NCI-H82 (cell line): ENCODE data around the gene FAM83D.
"Not testable (repeated sequence)": the region's sequence is repeated elsewhere in the genome, so short reads cannot be mapped to it uniquely, and the experiment has no call there.

Source experiments
- DNase-seq: peaks from one replicate; lab custom pipeline; 2025; lab: John Stamatoyannopoulos, UW

FAM83D gene

DNA sequence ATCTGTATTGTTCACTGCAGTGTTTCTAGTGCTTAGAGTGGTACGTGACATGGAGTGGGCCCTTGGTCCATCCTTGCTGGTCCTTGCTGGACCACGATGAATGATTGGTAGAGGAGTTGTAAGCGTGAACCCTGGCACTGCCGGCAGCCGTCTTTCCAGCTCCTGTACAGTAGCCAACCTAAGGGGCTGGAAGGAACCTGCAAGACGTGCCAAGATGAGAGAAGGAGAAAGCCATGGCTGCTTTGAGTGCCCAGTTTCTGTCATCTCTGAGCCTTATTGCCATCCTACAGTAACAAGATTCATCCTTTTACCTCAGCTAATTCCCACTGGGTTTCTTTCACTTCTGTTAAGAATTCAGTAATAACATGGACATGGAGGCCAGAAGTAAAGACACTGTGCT is 41.9 kb downstream of the FAM83D start:
- DNase-seq = no peak

DNA sequence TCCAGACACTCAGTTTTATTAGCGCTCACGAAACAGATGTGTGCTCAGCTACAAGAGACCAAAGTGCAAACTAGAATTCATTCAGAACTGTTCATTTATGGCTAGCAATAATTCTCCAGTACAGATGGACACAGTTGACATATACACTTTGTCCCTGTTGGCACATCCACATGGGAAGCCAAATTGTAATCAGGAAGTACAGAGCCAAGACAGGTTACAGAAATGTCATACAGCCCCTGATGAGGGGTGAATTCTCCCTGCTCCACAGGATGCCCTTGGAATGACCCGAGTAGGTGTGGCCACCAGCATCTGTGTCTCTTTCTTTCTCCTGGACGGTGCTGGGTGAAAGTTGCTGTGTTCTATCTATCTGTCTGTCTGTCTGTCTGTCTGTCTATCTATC is 43.5 kb downstream of the FAM83D start:
- no peak for DNase-seq

DNA sequence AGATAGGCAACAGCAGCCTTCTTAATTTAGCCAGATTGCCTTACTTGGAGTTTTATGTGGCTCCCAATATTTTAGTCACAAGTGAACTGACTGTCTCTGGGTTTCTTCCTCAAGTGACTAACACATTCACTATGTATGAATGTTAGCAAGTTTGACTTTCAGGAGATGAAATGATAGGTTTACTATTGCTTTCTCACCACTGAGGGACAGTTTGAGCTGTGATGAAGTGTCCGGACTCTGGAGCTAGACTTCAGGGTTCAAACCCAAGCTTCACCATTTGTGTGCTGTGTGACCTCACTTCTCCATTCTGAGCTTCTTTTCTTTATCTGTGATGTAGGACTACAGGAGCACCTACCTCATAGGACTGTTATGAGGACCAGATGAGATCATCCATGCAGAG is 44.1 kb downstream of the FAM83D start:
- no peak for DNase-seq

DNA sequence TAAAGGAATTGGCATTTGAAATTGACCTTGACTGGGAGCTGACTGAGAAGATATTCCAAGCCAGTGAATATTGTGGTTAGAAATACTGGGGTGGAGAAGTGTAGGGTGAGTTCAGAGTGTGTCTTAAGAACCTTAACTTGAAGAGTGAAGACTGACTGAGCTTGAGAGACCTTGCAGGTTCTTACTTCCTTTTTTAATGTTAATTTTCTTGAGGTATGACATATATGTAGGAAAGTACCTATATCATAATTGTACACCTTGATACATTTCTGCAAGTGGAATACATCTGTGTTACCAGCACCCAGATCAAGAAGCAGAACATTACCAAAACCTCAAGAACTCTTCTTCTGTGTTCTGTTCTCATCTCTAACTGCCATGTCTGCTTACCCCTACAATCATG is 46.9 kb downstream of the FAM83D start:
- DNase-seq = no peak

DNA sequence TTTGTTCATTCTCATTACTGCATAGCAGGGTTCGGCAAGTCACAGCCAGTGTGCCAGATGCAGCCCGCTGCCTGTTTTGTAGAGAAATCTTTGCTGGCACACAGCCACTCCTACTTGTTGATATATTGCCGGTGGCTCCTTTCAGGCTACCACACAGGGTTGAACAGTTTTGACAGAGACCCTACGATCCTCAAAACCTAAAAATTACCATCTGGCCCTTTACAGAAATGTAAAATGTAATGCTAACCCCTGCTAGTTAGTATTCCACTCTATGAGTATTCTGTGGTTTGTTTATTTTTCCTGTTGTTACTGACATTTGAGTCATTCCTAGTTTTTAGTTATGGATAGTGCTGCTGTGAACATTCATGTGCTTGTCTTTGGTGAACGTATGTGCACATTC is 47.4 kb downstream of the FAM83D start:
- DNase-seq = no peak

DNA sequence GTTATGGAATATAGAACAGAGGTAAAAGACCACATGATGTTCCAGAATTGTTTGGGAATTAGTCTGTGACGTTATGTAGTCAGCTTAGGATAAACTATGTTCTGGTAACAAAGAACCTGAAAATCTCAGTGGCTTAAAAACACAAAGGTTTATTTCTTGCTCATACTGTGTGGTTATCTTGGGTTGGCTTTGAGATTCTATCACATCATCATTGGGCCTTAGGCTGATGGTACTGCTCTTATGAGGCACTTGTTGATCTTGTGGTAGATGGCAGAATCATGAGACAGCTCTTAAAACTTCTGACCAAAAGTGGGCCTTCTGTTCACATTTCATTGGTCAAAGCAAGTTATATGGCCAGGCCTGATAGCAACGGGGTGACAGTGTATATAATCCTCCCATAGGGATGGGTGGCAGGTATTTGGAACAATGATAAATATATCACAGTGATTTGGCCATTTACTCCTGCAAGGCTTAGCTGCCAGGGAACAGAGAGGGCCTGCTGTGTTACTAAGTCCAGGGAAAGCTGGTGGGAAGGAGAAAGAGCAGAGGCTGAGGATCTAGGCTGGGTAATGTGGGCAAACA is 49.4 kb downstream of the FAM83D start:
- DNase-seq = no peak

DNA sequence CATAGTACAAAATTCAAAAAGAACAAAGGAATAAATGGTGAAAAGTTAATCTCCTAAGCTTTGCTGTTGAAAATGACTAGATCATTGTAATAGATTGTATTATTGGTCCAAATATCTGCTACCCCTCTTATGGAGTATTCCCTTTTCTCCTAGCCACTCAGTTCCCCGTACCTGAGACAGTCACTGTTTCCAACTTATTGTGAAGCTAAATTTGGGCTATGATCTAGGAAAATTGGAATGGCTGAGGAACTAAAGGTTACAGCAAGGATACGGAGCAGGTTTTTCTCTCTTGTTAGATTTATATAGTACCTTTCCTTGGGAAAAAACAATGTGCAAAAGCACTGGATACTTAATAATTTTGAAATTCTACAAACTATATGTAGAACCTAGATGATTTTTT is 53.2 kb downstream of the FAM83D start:
- no peak for DNase-seq

DNA sequence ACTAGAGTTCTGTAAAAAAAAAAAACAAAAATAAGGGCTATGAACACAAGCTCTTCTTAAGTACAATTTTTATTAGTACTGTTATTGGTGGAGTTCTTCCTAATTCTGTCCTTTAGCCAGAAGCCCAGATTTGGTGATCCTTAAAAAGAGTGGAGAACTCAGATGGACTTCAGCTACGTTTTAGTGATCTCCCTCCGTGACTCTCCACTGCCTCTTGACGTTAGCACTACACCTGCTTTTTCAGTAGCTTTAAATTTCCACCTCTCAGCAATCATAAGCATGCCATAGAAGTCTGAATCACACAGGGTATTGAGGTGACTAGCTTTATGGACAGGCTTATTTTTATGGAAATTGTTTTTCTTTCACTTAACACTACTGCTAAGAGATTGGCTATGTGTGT is 53.6 kb downstream of the FAM83D start:
- DNase-seq = no peak

DNA sequence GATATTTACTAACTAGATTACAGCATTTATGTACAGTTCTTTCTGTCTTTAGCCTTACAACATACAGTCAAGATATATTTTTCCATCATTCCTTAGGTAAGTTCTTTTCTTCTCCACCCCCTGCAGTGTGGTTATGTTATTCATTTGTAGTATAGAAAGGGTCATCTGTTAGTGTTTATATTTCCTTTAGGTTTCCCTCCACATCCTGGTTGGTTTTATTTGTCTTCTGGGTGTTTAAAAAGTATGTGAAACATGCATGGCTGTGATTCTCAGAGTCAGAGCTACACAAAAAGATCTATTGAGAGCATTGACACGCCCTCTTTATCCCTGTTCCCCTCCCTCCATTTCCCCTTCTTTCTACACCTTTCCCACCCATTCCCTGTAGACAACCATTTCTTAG is 56.1 kb downstream of the FAM83D start:
- DNase-seq = no peak

DNA sequence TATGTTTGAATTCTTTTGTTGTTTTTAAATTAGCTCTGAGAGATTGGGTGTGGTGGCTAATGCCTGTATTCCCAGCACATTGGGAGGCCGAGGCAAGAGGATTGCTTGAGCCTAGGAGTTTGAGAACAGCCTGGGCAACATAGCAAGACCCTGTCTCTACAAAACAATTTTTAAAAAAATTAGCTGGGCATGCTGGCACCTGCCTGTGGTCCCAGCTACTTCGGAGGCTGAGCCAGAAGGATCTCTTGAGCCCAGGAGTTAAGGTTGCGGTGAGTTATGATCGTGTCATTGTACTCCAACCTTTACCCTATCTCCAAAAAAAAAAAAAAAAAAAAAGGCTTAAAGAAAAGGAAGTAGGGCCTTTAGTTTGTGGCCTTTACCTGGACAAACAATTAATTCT is 58.8 kb downstream of the FAM83D start:
- no peak for DNase-seq

DNA sequence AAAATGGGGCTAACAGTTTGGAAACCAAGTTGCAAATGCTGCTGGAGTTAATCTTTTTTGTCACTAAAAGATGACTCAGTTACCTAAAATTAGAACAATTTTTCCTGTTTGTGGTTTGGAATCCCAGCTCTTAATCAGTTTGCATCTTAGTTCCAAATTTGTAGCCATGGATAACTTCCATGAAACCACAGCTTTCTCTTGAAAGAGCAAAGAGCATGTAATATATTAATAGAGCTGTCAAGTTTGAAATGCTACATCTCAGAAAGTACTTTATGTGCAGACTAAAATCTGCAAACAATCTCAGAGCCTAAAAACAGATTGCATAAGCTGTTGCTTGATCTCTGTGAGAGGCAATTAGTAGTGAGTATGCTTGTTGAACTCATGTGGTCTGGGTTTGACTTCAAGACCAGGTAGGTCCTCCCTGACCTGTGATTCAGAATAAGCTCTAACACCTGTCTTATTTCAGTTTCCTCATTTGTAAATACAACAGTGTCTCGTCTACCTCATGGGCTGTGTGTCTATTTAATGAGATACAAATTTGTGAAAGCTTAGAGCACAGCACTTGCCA is 59.5 kb downstream of the FAM83D start:
- no peak for DNase-seq

DNA sequence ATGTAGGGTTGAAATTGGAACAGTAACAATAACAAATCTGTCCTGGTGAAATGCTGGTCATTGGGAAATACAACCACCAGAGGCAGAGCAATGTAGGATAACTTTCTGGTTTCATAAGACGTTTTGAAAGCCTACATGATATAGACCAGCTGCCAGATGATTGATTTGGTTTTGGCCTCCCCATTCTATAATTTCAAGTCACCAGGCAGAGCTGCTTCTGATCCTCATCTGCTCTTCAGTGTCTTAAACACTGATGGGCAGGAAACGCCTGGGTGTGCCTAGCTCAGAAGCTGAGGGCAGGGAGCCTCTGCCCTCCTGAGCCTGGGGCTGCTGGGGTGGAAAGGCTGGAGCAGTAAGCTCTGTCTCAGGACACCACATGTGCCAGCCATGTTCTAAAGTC is 60.4 kb downstream of the FAM83D start:
- DNase-seq = no peak

DNA sequence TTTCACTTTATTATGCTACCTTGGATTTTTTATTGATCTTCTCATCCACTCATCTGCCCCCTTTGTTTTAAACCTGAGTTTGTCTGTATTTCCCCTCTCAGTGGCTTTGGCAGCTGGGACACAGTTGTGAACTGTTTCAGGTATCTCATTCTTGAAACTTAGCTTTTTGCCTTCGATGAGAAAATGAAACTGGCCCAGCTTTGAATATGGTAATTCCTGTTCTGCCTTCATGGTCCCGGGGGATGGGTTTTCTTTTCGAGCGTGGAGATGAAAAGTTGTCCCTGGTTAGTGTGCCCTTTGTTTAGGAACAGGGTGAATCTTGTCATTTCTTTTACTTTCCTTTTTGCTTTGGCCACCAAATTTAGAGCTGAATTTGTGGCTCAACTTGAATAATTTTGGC is 61.6 kb downstream of the FAM83D start:
- no peak for DNase-seq

DNA sequence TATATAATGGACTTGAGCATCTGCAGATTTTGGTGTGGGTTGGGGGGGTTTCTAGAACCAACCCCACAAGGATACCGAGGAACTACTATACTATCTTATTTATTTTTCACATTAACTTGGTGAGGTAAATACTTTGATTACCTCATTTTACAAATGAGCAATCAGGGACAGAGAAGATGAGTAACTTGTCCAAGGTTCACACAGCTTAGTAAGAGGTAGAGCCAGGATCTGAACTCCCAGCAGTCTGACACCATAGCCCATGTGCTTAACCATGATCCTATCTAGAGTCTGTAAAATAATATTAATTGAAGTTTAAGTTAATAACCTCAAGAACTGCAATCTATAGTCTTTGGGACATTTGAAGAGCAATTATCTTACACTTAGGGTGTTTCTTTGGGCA is 64.5 kb downstream of the FAM83D start:
- DNase-seq = no peak

DNA sequence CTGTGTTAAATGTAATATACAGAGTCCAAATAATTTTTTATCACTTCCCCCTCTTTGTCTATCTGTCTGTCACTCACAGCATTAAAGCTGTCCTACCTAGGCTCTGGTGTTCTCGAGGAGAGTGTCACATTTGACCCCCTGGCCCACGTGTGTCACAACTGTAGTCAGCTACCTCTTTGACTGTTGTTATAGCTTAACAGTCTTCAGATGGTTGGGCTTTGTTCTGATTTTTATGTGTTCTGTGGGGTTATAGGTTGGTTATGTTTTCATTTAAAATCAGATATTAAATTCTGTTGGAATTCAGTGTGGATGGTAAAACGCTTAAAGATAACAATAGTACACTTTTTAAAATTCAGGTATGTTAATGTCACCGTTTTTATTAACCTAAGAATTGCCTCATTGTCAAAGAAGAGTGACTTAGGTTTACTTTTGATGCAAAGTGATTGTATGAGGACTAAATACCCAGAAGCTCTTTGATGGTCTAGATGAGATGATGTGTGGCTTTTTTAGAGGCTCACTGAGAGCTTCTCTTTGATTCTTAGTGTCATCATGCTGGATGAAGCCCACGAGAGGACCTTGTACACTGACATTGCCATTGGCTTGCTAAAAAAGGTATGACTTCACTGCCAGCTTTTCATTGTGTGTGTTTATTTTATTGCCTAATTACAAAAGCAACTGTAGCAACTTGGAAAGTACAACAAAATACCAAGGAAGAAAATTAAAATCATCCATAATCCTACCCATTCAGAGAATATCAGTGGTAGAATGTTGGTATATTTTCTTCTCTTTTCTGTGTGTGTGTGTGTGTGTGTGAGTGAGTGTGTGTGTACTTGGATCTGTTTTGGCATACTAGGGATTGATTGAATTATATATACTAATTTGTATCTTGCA is 65.8 kb downstream of the FAM83D start:
- DNase-seq = no peak

DNA sequence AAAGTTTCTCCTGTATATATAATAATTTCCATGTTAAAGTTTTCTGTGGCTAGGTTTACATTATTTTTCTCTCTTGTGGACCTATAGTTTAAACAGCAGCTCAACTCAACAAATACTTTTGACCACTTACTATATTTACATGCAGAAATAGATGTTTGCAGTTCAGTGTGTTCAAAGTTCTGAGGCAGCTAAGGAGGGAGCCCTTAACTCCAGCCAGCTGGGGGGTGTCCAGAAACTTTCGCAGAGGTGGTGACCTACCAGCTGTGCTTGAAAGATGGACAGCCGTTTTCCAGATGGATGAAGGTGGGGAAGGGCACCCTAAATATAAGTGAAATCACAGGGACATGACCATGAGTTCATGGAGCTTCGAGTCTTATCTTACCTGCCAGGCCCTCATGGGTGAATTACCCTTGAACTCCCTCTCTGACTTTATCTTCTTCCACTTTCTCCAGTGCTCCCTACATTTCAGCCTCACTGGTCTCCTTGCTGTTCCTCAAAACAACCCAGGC is 69.4 kb downstream of the FAM83D start:
- DNase-seq = no peak

DNA sequence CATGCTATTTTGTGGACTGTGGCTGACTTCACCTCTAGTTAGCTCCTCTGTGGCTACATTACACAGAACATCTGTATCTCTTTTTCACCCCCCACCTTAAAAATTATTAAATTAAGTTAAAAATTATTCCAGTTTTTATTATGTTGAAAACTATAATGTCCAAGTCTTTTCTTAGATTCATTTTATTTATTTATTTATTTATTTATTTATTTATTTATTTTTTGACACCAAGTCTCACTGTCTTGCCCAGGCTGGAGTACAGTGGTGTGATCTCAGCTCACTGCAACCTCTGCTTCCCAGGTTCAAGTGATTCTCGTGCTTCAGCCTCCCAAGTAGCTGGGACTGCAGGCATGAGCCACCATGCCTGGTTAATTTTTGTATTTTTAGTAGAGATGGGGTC is 70.6 kb downstream of the FAM83D start:
- DNase-seq = not testable (repeated sequence)

DNA sequence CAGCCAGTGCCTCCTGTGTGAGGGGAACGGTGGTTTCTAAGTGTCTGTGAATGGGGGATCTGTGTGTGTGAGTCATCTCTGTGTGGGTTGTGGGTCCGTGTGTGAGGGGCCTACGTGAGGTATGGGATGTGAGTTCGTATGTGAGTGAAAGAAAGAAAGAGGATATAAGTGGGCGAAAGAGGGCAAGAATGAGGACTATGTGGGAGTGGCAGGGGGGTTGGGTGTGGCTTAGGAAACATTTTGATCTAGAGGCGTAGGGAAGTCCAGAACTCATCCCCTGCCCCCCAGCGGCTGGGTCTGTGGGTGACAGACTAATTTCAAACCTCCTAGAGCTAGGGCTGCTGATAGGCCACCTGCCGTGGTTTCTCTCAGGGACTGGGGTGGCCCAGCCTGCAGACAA is 71.4 kb downstream of the FAM83D start:
- no peak for DNase-seq

DNA sequence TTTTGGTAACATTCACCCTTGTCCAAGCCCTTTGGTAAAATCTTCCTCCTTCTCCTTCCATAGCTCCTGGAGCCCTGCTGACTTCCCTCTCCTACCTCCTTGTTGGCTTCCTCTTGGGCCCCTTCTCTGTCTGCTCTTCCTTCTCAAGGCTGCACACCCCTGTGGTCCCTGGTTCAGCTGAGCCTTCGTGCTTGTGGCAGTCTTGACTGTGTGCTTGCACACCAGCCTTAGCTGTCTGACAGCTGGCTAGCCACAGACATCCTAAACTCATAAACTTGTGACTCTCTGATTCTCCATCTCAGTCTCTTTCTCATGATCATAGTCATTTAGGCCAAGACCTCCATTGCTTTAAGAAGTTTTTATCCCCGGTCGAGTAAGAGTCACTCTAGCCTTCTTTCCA is 73.0 kb downstream of the FAM83D start:
- no peak for DNase-seq

DNA sequence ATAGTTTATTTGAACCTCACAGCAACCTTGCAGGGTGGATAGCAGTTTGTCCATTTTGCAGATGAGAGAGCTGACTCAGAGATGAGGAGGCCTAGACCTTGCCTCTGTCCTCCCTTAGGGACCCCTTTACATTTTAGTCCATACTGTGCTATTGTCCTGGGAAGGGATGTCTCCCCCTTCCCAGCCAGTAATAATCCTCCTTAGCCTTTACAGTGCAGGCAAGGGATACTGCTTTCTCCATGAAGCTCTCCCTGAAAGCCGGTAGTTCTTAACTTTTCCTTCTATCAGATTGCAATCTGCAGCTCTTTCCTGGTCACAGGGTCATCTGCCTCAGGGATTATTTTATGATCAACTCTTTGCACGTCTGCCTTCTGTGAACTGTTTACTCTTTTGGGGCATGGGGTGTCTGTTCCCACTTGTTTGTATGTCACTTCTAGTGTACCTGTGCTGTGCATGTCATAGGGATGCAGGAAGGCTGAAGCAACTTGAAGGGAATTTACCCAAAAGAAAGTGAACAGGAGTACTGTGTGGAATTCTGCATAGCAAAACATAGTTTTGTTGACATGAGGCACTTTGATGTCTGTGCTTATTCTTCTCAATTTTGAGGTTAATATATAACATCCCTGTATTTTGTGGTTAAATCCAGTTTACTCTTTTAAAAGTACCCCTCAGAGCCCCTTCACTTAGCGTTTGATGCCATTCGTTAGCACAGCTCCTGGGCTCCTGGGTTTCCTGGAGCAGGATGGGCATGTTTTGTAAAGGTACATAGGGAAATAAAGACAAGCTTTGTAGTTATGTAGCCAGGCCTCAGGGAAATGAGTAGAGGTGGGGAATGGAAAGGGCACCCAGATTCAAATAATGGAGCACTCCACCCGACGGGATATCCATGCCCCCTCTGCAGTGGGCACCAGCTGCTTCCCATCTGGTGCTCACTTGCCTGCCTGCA is 74.0 kb downstream of the FAM83D start:
- no peak for DNase-seq
